ENCODE measurements around the gene TOM1L2.
"Not testable (repeated sequence)": the region's sequence is repeated elsewhere in the genome, so short reads cannot be mapped to it uniquely, and the experiment has no call there.

The TOM1L2 gene

DNA sequence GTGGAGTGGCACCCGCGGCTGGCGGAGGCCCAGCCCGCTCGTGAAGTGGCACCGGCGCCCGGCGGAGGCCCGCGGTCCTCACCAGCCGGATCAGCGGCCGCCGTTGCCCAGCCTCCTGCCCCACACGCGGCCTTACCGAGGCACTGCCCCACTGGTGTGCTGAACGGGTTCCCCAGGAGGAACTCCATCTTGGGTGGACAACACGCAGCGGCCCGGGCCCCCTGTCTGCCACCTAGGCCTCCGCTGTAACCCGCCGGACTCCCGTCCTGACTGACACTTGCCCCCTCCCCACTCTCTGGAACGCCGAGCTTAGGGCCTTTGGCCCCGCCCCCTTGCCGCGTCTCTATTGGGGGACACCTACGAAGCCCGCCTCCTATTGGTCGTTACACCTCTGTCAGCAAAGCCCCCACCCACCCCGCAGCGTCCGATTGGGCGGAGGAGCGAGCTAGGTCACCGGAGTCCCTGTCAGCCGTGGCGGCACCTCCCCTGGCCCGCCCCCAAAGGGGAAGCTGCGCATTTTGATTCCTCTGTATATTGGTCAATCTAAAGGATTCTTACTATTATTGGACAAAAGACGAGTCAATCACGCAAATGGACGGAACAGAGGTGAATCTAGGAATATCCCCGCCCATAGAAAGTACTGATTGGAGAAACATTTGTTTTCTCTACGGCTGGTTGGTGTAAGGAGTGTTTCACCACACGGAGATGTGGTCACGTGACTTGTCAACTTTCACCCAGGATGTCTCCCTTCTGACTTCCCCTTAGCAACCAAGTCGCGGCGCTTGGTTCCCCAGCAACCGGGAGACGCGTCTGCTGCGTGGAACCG, at the start of gene TOM1L2, which contains the start of gene DRC3:
TSS of gene TOM1L2 (minus strand) at position 275 of the 826 bp plus-strand sequence. CDS start at position 188, 87 bp downstream.
TSS of gene DRC3 (plus strand) at position 737 of the 826 bp plus-strand sequence. CDS start 4,737 bp downstream, outside the sequence.
- peak; percentile 100 for DNase-seq (ENCODE audit: low read depth)

DNA sequence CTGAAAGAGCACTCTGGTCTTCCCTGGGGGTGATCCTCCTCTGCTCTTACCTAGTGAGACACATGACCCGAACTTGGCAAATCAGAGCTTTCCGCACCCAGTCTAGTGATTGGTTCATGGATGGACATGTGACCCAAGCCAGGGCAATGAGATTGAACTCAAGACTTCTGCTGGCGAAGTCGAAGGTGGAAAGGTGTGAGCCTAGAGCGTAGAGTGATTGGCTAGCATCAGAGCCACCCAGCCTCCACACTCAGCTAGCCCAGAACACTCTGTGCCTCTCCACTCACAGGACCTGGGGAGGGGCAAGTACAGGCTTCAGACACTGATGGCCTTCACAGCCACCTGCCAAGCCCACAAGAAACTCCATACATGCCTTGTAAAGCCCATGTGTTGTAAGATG, 49.2 kb upstream of the TOM1L2 start:
- DNase-seq (ENCODE audit: low read depth), result no peak

DNA sequence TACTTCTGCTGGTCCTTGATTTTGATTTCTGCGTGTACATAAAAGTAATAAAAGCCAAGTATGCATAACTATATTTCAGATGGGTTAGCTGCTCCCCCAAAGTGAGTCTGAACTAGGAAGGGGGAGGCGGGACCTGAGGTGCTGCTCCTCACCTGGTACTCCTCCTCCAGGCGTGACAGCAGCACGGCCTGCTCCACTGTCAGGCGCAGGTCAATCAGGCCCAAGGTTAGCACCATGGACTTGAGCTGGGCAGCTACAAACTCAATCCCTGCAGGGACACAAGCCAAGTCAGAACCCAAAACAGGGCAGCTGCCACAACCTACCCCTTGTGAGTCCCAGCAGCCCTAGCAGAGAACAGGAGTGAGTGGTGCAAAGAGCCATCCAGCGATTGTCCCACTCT, 48.8 kb upstream of the TOM1L2 start:
- no peak for DNase-seq (ENCODE audit: low read depth)

DNA sequence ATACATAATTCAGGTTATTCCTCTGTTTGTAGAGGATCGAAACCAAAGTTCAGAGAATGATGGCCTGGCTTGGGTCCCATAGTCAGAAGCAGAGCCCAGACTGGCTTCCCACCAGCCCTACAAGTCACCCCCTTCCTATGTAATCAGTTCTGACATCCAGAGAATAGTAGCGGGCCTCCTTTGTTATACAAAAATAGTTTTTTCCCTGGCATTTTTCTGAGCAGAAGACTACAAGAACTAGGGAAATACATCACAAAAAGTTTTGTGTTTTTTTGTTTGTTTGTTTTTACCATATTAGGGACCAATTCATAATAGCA, 47.6 kb upstream of the TOM1L2 start:
- DNase-seq (ENCODE audit: low read depth), result no peak

DNA sequence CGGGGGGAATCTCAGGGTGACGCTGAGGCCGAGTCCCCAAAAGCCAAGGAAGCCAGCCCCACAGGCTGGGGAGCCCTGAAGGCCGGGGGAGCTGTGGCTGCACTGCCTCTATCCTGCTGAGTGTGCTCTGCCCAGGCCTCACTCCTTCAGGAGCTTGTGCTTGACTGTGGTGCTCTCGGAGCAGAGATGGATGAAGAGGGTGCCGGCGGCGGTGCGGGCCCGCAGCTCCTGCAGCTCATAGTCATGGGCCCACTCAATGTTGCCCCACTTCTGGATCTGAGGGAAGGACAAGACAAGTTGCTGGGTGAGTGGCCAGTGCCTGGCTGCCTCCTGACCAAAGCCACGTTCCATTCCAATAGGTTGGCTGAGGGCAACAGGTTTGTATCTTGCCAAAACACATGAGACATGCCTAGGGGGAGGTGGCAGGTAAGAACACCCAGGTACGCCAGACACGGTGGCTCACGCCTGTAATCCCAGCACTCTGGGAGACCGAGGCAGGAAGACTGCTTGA, 46.3 kb upstream of the TOM1L2 start:
- no peak for DNase-seq (ENCODE audit: low read depth)

DNA sequence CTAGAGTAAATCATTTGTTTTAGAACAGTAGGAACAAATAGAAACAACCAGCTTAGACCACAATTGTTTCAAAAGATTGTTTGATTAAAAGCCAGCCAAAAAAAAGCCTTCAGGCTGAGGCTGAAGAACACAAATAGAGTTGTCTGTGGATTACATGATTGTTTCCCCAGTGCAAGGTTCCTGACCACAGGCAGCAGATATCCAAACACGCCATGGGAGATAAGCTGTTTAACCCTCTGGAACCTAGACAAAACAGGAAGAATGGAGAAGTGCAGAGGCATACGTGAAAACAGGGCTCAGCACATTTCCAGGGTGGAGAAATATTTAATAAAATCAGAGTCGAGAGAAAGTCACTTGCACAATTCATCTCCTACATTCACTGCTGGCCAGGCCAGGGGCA, 45.8 kb upstream of the TOM1L2 start:
- DNase-seq (ENCODE audit: low read depth), result no peak

DNA sequence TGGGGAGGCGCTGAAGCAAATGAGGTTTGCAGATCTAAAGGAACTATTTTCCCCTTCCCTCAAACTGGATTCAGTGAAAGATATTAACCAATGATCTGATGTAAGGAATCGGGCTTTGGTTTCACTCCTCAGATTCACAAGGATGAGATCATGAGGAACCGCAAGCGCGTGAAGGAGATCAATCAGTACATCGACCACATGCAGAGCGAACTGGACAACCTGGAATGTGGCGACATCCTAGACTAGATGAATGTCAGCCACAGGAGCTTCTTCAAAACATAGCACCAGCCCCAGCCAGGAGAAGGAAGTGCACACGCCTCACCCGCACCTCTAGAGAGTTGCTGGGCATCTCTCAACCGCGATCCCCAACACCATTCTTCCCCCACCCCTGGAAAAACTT, 44.2 kb upstream of the TOM1L2 start:
- DNase-seq (ENCODE audit: low read depth), result no peak

DNA sequence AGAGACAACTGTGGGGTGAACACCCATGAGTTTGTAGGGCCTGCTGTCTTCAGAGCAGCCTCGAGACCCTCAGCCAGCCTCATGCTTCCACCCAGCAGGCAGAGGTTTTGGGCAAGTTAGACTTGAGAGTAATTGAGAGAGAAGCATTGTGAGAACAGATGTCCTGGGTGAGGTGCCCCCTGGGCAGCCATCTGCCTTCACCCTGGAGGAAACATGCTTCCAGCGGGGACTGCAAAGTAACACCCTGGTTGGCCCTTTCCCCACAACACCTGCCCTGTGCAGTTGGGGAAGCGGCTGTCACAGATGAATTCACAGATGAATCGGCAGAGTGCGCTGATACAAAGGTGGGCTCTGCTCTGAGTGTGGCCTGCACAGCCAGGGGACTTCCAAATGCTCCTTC, 43.4 kb upstream of the TOM1L2 start:
- no peak for DNase-seq (ENCODE audit: low read depth)

DNA sequence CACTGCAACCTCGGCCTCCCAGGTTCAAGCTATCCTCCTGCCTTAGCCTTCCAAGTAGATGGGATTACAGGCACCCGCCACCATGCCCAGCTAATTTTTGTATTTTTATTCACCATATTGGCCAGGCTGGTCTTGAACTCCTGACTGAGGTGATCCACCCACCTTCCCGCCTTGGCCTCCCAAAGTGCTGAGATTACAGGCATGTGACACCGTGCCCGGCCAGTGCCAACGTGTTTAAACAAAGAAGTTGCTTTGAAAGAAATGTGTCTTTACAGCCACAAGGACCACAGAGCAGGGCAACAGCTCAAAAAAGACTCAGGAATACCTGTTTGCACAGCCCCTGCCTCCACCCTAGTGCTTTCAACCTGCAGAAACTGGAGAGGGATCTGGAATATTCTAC, 41.8 kb upstream of the TOM1L2 start:
- DNase-seq (ENCODE audit: low read depth), result no peak

DNA sequence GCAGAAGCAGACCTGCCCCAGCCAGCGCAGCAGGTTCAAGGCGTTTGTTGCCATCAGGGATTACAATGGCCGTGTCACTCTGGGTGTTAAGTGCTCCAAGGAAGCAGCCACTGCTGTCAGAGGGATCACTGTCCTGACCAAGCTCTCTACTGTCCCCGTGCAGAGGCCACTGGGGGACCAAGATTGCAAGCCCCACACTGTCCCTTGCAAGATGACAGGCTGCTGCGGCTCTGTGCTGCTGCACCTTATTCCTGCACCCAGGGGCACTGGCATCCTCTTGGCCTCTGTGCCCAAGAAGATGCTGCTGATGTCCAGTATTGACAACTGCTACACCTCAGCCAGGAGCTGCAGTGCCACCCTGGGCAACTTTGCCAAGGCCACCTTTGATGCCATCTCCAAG, 39.1 kb upstream of the TOM1L2 start:
- no peak for DNase-seq (ENCODE audit: low read depth)

DNA sequence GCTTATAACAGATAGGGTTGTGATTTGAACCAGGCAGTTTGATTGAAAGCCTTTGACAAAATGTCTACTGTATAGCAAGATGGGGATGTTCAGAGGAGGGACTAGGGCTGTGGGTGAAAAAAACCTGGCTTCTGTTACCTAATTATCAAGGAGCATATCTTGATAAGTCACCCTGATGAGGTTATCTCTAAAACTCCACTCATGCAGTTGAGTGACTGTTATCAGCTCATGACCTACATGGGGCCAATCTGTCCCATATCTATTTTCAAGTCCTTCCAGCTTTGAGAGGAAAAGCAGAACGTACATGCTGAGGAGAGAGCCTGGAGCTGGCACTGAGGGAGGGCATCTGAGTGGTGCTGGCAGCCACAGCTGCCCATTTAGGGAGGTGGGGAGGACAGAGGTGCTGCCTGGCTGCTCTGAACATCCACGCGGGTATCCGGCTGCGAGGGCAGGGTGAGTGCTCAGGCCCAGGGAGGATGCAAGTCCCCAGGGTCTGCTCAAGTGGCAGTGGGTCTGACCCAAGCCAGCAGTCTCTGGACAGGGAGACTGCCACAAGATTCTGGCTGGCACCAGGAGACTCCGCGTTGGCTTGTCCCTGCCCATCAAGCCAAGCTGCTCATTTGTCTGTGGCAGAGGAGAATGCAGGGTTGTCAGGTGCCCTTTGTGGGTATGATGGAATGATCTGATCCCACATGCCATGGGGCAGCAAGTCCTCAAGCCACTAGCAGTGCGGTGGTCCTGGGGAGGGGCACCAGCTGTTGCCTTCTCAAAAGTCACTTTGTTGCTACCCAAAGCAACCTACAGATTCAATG, 37.6 kb upstream of the TOM1L2 start:
- DNase-seq (ENCODE audit: low read depth), result no peak

DNA sequence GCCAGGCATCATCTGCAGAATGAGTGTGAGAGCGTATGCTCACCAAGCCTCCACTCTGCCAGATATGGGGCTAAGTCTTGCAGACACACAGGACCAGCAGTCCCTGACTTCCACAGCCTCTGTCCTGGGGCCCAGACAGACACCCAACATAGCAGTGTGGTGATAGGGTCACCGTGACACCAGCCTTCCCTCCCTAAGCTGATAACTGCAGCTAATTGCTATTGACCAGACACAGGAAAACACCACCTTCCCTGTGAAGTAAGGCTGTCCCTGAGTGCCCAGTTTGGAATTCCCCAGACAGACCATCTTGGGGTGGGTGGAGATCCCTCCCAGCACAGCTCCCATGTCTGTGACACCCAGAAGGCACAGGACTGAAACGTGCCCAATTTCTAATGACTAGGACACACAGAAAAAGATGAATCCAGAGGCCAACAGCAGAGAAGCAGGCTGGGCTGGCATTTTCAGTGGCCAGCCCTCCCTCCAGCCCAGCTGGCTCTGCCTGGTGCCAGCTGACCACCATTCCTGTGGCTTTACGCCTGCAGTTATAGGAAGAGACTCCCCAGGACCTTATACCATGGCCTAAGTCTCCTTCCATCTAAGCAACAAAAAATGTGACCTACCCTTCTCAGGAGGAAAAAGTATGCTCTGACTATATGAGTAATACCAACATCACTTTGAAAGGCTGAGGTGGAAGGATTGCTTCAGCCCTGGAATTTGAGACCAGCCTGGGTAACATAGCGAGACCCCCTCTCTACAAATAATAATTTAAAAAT, 36.5 kb upstream of the TOM1L2 start:
- DNase-seq (ENCODE audit: low read depth), result no peak

DNA sequence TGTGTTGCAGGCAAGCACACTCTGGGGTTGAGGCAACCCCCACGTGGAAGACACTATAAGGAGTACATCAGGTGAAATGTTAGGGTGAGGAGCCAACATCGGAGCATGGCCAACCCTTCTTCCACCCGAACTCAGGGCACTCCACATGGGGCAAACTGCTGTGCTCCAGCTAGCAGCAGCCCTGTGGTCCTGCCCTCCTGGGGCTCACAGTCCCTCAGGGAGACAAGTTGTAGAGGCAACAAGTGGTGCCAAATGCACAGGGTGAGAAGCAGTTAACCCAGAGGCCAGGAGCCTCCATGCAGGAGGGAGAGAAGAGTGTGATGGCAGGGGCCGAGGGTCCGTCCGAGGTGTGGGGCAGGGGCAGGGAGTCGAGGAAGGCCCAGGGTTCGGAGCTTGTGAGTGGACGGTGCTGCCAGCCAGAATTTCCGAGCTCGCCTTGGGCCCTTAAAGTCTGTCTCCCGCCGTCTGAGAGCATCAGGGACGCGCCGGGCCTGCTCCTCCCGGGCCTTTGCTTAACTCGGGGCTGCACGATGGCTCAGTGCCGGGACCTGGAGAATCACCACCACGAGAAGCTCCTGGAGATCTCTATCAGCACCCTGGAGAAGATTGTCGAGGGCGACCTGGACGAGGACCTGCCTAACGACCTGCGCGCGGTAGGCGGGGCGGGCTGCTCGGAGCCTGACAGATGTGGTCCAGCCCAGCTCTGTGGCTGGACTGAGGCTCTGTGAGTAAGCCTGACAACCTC, 34.5 kb upstream of the TOM1L2 start:
- DNase-seq (ENCODE audit: low read depth), result no peak

DNA sequence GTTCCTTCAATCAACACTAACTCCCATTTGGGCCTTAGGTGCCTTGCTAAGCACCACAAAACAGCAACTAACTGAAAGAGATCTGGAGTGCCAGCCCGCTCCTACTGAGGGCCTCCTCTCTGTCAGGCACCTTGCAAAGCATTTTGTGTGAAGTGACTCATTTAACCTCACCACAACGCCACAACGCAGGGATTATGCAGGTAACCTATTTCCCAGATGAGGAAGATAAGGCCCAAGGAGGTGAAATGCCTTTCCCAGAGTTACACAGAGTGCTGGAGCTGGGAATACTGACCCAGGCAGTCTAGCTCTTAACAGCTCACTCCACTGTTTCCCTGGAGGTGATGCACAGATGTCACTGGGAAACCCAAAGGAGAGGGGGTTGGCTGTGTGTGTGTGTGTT, 33.3 kb upstream of the TOM1L2 start:
- no peak for DNase-seq (ENCODE audit: low read depth)

DNA sequence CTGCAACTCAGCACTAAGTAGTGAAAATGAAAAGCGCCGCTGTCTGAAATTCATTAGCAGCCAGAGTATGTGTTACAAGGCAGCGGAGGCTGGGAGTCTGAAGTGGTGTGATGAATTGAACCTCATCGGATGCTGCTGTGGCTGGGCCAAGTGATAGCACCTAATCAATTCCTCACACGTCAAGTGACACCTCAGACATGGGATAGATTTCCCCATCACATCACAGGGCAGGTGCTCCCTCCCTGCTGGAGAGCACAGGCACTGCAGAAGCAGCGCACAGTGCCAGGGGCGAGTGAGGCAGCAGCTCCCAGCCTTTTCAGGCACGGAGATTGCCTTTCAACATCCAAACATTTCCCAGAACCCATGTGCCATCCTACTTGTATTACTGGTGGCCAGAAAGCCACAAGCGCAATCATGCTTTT, 32.7 kb upstream of the TOM1L2 start:
- no peak for DNase-seq (ENCODE audit: low read depth)

DNA sequence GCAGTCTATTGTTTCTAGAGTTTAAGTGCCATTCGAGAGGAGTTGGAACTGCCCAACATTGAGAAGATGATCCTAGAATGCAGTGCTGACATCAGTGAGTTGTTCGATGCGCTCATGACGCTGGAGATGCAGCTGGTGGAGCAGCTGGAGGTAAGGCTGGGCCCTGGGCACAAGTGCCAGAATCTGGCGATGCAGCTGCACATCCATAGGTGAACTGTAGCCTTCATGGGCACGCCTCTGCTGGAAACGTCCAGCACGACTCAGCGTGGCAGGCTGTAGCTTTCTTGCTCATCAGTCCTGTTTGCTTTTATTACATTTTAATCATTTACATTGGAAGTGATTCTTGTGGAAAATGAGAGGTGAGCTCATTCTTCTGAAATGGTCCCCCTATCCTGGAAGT, 32.1 kb upstream of the TOM1L2 start:
- DNase-seq (ENCODE audit: low read depth), result no peak

DNA sequence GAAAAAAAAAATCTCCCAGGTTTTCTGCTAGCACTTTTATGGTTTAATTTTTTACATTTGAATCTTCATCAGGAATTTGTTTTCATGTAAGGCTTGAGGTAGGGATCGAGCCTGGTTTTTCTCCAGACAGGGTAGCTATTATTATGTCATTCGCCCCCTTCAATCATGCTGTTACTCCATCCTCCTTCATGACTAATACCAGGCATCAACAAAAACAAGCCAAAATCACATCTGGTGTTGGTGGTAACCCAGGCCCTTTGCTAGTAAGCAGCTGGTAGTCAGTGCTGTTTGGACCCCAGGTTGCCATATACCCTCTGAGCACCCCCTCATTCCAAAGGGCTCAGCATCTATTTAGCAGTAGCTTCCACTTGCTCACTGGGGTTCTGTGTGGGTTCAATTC, 30.0 kb upstream of the TOM1L2 start:
- DNase-seq (ENCODE audit: low read depth), result no peak

DNA sequence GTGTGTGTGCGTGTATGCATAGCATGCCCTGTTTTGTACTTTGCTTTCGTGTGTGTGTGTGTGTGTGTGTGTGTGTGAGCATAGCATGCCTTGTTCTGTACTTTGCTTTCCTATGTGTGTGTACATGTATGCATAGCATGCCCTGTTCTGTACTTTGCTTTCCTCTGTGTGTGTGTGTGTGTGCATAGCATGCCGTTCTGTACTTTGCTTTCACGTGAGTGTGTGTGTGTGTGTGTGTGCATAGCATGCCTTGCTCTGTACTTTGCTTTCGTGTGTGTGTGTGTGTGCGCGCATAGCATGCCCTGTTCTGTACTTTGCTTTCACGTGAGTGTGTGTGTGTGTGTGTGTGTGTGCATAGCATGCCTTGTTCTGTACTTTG, 27.8 kb upstream of the TOM1L2 start:
- DNase-seq (ENCODE audit: low read depth), result no peak

DNA sequence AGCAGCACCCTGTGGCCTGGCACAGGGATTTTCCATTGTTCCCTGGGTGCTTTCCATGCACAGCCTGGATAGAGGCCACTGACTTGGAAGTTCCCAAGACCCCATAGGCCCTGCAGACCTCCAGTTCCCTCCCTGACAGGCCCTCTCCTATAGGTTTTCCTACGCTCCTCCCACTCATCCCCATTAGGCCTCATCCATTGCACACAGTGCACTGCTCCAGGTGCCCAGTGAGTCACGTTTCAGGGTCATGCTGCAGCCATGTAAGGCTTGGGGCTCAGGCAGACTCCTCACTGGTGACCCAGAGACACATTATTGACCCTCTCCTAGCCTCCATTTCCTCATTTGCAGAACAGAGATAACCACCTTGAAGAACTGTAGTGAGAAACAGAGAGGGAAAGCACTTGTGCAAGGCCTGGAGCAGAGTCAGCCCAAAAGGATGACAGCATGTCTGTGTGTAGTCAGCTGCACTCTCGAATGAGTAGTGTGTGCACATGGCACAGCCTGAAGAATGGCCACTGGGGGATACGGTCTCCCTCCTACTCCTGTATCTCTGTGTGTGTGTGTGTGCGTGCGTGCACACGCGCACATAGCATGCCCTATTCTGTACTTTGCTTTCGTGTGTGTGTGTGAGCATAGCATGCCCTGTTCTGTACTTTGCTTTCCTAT, 27.3 kb upstream of the TOM1L2 start:
- DNase-seq (ENCODE audit: low read depth), result no peak

DNA sequence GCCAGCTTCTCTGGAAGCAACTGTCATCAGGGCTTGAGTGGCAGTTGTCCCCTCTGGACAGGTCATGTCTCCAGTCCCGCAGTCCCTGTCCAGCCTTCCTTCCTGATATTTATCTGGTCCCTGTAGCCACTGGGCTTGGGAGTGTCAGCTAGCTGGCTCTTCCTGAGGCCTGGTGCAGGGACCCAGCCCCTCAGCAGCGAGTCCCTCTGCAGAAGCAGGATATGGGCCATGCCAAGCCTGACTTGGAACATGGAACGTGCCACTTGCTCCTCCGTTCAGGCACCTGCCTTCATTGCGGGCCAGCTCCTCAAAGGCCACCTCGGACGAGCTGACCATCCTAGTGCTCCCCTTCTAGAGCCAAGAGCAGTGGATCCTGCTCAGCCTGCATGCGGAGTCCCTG, 26.7 kb upstream of the TOM1L2 start:
- DNase-seq (ENCODE audit: low read depth), result no peak

DNA sequence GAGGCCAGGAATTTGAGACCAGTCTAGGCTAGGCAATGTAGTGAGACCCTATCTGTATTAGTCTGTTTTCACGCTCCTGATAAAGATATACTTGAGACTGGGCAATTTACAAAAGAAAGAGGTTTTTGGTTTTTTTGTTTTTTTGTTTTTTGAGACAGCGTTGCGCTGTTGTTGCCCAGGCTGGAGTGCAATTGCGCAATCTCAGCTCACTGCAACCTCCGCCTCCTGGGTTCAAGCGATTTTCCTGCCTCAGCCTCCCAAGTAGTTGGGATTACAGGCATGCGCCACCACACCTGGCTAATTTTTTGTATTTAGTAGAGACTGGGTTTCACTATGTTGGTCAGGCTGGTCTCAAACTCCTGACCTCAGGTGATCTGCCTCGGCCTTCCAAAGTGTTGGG, 23.7 kb upstream of the TOM1L2 start:
- DNase-seq (ENCODE audit: low read depth), result not testable (repeated sequence)
